PC-3 (cell line): ENCODE data around the gene ERG28. TPM values are rescaled to one million over a fixed set of nuclear protein-coding genes. Genes with fewer than 3 reads are reported as not detected.

Source experiments
- ATAC-seq: fragments of 200-7000 bp; cut with Tn5 transposase; 2 replicates; pipeline ENCODE4 v1.9.1; 2020; ENCODE audit warnings: mild to moderate bottlenecking, moderate library complexity
- BruUV-seq: library from RNA; stranded (reverse); fragments of 400-500 nt; replicated peaks from 2 replicates; lab custom pipeline; 2021; lab: Mats Ljungman, UMichigan
- CTCF ChIA-PET: fragments of 300-600 bp; sonication (Branson Sonifier 250); formaldehyde crosslinking; loops from one replicate; lab custom pipeline; 2022; ENCODE audit warnings: antibody characterized with exemption; lab: Charles Lee
- POLR2A ChIA-PET: fragments of 300-600 bp; sonication (Branson Sonifier 250); formaldehyde crosslinking; loops from one replicate; lab custom pipeline; 2022; ENCODE audit warnings: antibody characterized with exemption; ENCODE audit not compliant: unreplicated experiment; lab: Charles Lee
- DNase-seq: peaks from one replicate; pipeline ENCODE4 v3.0.0-alpha.2; 2015
- H2AFZ ChIP-seq: fragments of 300-600 bp; sonication (generic); 2 replicates; pipeline ENCODE4 v1.6.0; 2016; ENCODE audit warnings: antibody characterized with exemption, low read length
- H3F3A ChIP-seq: fragments of 300-600 bp; sonication (generic); one replicate; pipeline ENCODE4 v1.6.0; 2017; ENCODE audit warnings: antibody characterized with exemption, low read length, control low read depth, mild to moderate bottlenecking; ENCODE audit not compliant: unreplicated experiment
- H3K27ac ChIP-seq: fragments of 300-600 bp; sonication (generic); 2 replicates; pipeline ENCODE4 v1.5.1; 2016; ENCODE audit warnings: mild to moderate bottlenecking, low read length
- H3K27me3 ChIP-seq: fragments of 300-600 bp; sonication (generic); 2 replicates; pipeline ENCODE4 v1.6.1; 2016; ENCODE audit warnings: low read length, mixed read lengths
- H3K36me3 ChIP-seq: fragments of 300-600 bp; sonication (generic); 2 replicates; pipeline ENCODE4 v1.6.1; 2016; ENCODE audit warnings: low read depth, mixed run types, low read length, mixed read lengths
- H3K4me1 ChIP-seq: fragments of 300-600 bp; sonication (generic); 2 replicates; pipeline ENCODE4 v1.5.1; 2016; ENCODE audit warnings: low read length; ENCODE audit not compliant: insufficient read depth
- H3K4me2 ChIP-seq: fragments of 300-600 bp; sonication (generic); 2 replicates; pipeline ENCODE4 v1.6.0; 2016; ENCODE audit warnings: low read length
- H3K4me3 ChIP-seq: fragments of 300-600 bp; sonication (generic); 2 replicates; pipeline ENCODE4 v1.5.1; 2016; ENCODE audit warnings: mild to moderate bottlenecking, low read length, mixed read lengths
- H3K79me2 ChIP-seq: fragments of 300-600 bp; sonication (generic); 2 replicates; pipeline ENCODE4 v1.6.1; 2017; ENCODE audit warnings: low read length, mixed read lengths
- H3K9ac ChIP-seq: fragments of 300-600 bp; sonication (generic); 2 replicates; pipeline ENCODE4 v1.6.0; 2016; ENCODE audit warnings: mild to moderate bottlenecking, low read length
- H3K9me2 ChIP-seq: fragments of 300-600 bp; sonication (generic); replicated peaks from 2 replicates; pipeline ENCODE4 v1.6.1; 2016; ENCODE audit warnings: mixed run types, low read length, mixed read lengths
- H3K9me3 ChIP-seq: fragments of 300-600 bp; sonication (generic); 2 replicates; pipeline ENCODE4 v1.6.1; 2016; ENCODE audit warnings: low read length, mixed read lengths
- H4K20me1 ChIP-seq: fragments of 300-600 bp; sonication (generic); 2 replicates; pipeline ENCODE4 v1.6.1; 2016; ENCODE audit warnings: low read length, mixed read lengths
- CTCF ChIP-seq: fragments of 300-600 bp; sonication (generic); conservative IDR thresholded peaks from 2 replicates; pipeline ENCODE4 v1.5.1; 2017; ENCODE audit warnings: antibody characterized with exemption, low read depth, mild to moderate bottlenecking, low read length
- EZH2 ChIP-seq: fragments of 300-600 bp; sonication (generic); IDR thresholded peaks from one replicate; pipeline ENCODE4 v1.6.1; 2017; ENCODE audit warnings: antibody characterized with exemption, mild to moderate bottlenecking, low read length; ENCODE audit not compliant: unreplicated experiment
- EZH2phosphoT487 ChIP-seq: fragments of 300-600 bp; sonication (generic); IDR thresholded peaks from 2 replicates; pipeline ENCODE4 v1.6.1; 2018; ENCODE audit warnings: mild to moderate bottlenecking, antibody characterized with exemption, low read length, borderline replicate concordance
- intact Hi-C: fragments of 100-400 bp; cut with micrococcal nuclease; formaldehyde crosslinking; loops from 2 replicates; pipeline ENCODE4 v1.9.0; 2023
- total RNA-seq: library from RNA; depleted of rRNA; stranded (reverse); fragments of >200 nt; gene quantifications from 2 replicates; pipeline ENCODE4 v1.2.3, GENCODE V29; 2014

ERG28 gene
- total RNA-seq, 1 experiment from 2014 or later = 13.9 TPM

GRCh38 chr14:75628816-75629215 is 31.9 kb downstream of the ERG28 start:
- BruUV-seq = no TSS peak

GRCh38 chr14:75627406-75627805 is 33.3 kb downstream of the ERG28 start:
- Histone ChIP-seq H3K9me3 (no peaks in the 10 kb centered on the region), H2AFZ (no peak overlapping the region), H3K4me1 (no peaks in the 10 kb centered on the region), H3K27ac (no peak overlapping the region), H3K4me3 (no peak overlapping the region), H3K9ac (no peak overlapping the region), H4K20me1 (no peaks in the 10 kb centered on the region), H3F3A (no peaks in the 10 kb centered on the region), H3K27me3 (no peaks in the 10 kb centered on the region), H3K4me2 (no peak overlapping the region), H3K36me3 (no peaks in the 10 kb centered on the region), H3K79me2 (no peaks in the 10 kb centered on the region), H3K9me2 (no peaks in the 10 kb centered on the region)
- BruUV-seq = no TSS peak
- TF ChIP-seq CTCF (no peak), EZH2phosphoT487 (no peak), EZH2 (no peak)
- POLR2A ChIA-PET = no interaction called here
- intact Hi-C loops = no loop called here
- no peak for DNase-seq
- CTCF ChIA-PET = no interaction called here
- no peak for ATAC-seq

More at GRCh38 chr14:75628816-75629215, 31.9 kb downstream of the ERG28 start:
- H3K27ac ChIP-seq = no peak overlapping the region
- POLR2A ChIA-PET = no interaction called here
- H3K79me2 ChIP-seq = no peaks in the 10 kb centered on the region
- intact Hi-C loops = no loop called here
- H4K20me1 ChIP-seq = no peaks in the 10 kb centered on the region
- DNase-seq (no peak), ATAC-seq (no peak)
- H3K27me3 ChIP-seq = no peaks in the 10 kb centered on the region
- no peaks in the 10 kb centered on the region for H3K9me3 ChIP-seq
- no peak overlapping the region for H3K4me2 ChIP-seq
- no peaks in the 10 kb centered on the region for H3K9me2 ChIP-seq
- H3K36me3 ChIP-seq = no peaks in the 10 kb centered on the region
- H3F3A ChIP-seq = no peaks in the 10 kb centered on the region
- H3K4me1 ChIP-seq = no peaks in the 10 kb centered on the region
- TF ChIP-seq EZH2phosphoT487 = no peak
- no peak for TF ChIP-seq CTCF
- TF ChIP-seq EZH2 = no peak
- H3K4me3 ChIP-seq = no peak overlapping the region
- no peak overlapping the region for H3K9ac ChIP-seq
- CTCF ChIA-PET = no interaction called here
- H2AFZ ChIP-seq = no peak overlapping the region

- Histone ChIP-seq H2AFZ (no peak overlapping the region), H3K9me3 (no peaks in the 10 kb centered on the region), H3K27ac (no peak overlapping the region), H3K27me3 (no peaks in the 10 kb centered on the region), H3K4me3 (no peak overlapping the region), H3K9me2 (no peaks in the 10 kb centered on the region), H3F3A (no peaks in the 10 kb centered on the region), H3K79me2 (no peaks in the 10 kb centered on the region), H3K9ac (no peak overlapping the region), H3K4me2 (no peak overlapping the region), H3K4me1 (no peaks in the 10 kb centered on the region), H3K36me3 (no peaks in the 10 kb centered on the region), H4K20me1 (no peaks in the 10 kb centered on the region)
- no TSS peak for BruUV-seq
- DNase-seq = no peak
- ChIA-PET POLR2A (no interaction called here), CTCF (no interaction called here)
- intact Hi-C loops = no loop called here
- ATAC-seq = no peak
- TF ChIP-seq EZH2phosphoT487 = no peak
- no peak for TF ChIP-seq CTCF
- TF ChIP-seq EZH2 = no peak
Observed at GRCh38 chr14:75626863-75627262, 33.8 kb downstream of the ERG28 start.
